Measurements from ENCODE around the gene IPPK. TPM values are rescaled to one million over a fixed set of nuclear protein-coding genes. Genes with fewer than 3 reads are reported as not detected.

The IPPK gene, protein sequence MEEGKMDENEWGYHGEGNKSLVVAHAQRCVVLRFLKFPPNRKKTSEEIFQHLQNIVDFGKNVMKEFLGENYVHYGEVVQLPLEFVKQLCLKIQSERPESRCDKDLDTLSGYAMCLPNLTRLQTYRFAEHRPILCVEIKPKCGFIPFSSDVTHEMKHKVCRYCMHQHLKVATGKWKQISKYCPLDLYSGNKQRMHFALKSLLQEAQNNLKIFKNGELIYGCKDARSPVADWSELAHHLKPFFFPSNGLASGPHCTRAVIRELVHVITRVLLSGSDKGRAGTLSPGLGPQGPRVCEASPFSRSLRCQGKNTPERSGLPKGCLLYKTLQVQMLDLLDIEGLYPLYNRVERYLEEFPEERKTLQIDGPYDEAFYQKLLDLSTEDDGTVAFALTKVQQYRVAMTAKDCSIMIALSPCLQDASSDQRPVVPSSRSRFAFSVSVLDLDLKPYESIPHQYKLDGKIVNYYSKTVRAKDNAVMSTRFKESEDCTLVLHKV
- total RNA-seq (7.0 and 7.8 TPM in 2 replicates), polyA plus RNA-seq (6.4 and 7.1 TPM in 2 replicates)

DNA sequence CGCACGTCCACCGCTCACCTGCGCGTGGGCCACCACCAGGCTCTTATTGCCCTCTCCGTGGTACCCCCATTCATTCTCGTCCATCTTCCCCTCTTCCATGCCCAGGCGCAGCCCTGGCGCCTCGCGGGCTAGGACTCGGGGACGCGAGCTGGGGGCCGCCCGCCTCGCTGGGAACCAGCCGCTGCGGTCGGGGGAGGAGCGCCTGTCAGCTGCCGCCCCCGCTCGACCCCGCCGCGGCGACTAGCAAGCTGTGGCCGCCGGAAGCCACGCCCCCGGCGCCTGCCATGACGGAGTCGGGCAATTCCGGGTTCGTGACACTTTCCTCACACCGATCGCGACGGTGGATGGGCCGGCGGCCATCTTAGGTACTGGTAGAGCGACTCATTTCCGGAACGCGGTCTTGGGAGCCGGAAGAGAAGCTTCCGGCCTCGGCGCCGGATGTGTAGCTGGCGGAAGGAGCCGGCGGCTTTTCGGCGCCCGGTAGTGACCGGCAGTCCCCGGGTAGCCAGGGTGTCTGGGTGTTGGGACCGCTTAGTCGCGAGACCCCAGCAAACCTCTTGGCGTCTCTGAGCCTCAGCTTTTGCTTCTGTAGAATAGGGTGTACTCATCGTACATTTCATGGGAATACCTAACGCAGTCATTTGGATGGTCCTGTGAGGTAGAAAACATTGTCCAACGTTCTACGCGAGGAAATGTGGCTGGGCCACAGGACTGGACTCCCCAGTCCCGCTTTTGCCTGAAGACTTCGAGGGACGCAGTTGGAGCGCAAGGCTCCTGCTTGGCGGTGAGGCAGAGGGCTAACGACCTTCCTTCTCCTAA lies at the start of gene IPPK:
IPPK (minus strand) TSS at position 242 of the 819 bp plus-strand sequence; CDS start at position 99, 143 bp downstream.
- TF ChIP-seq, protein P1, sequence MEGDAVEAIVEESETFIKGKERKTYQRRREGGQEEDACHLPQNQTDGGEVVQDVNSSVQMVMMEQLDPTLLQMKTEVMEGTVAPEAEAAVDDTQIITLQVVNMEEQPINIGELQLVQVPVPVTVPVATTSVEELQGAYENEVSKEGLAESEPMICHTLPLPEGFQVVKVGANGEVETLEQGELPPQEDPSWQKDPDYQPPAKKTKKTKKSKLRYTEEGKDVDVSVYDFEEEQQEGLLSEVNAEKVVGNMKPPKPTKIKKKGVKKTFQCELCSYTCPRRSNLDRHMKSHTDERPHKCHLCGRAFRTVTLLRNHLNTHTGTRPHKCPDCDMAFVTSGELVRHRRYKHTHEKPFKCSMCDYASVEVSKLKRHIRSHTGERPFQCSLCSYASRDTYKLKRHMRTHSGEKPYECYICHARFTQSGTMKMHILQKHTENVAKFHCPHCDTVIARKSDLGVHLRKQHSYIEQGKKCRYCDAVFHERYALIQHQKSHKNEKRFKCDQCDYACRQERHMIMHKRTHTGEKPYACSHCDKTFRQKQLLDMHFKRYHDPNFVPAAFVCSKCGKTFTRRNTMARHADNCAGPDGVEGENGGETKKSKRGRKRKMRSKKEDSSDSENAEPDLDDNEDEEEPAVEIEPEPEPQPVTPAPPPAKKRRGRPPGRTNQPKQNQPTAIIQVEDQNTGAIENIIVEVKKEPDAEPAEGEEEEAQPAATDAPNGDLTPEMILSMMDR (IDR thresholded peaks at IDR 0.05; ENCODE audit: low read depth, low read length) = no peak
- peaks cover 4% of the 10 kb centered on the region for H3K4me1 ChIP-seq (ENCODE audit: low read depth)

DNA sequence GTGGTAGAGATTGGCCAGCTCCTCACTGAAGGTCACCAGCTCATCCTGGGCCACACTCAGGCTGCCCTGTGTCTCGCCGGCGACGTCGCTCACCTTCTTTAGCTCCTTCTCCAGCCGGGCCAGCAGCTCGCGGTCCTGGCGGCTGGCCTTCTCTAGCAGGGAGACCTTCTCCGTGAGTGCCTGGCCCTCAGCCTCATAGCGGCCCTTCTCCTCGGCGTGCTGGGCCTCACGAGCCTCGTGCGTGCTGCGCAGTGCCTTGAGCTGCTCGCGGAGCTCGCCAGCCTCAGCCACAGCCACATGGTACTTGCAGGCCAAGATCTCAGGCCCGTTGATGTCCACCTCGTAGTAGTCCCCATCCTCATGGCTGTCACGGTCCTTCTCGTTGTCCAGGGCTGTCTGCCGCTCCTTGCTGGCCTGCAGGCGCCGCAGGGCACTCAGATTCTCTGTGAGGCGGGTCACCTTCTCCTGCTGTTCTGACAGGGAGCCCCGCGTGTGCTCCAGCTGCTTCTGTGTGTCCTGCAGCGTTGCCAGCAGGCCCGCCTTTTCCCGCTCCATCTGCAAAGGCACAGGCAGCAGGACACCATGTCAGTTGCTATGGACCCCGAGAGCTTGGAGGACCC lies 49.2 kb upstream of the IPPK start:
- Histone ChIP-seq H3K4me3 (no peak overlapping the region), H3K4me1 (ENCODE audit: low read depth) (no peaks in the 10 kb centered on the region), H3K27me3 (no peaks in the 10 kb centered on the region), H3K9me3 (ENCODE audit: low read depth) (no peaks in the 10 kb centered on the region), H3K36me3 (peaks cover 30% of the 10 kb centered on the region), H3K27ac (no peak overlapping the region)
- DNase-seq (ENCODE audit: low read depth in 1 of 2, low spot score in 1 of 2) = no peak
- TF ChIP-seq, protein P1 (IDR thresholded peaks at IDR 0.05; ENCODE audit: low read depth, low read length) = no peak

More for the DNA sequence above, at the start of gene IPPK:
- H3K4me3 ChIP-seq = peak within 1 kb of the TSS; percentile 91
- H3K36me3 ChIP-seq = no peaks in the 10 kb centered on the region
- DNase-seq (ENCODE audit: low read depth in 1 of 2, low spot score in 1 of 2) = peak; percentile 99
- H3K27ac ChIP-seq = peak within 1 kb of the TSS; percentile 83
- H3K27me3 ChIP-seq = no peaks in the 10 kb centered on the region
- no peaks in the 10 kb centered on the region for H3K9me3 ChIP-seq (ENCODE audit: low read depth)

DNA sequence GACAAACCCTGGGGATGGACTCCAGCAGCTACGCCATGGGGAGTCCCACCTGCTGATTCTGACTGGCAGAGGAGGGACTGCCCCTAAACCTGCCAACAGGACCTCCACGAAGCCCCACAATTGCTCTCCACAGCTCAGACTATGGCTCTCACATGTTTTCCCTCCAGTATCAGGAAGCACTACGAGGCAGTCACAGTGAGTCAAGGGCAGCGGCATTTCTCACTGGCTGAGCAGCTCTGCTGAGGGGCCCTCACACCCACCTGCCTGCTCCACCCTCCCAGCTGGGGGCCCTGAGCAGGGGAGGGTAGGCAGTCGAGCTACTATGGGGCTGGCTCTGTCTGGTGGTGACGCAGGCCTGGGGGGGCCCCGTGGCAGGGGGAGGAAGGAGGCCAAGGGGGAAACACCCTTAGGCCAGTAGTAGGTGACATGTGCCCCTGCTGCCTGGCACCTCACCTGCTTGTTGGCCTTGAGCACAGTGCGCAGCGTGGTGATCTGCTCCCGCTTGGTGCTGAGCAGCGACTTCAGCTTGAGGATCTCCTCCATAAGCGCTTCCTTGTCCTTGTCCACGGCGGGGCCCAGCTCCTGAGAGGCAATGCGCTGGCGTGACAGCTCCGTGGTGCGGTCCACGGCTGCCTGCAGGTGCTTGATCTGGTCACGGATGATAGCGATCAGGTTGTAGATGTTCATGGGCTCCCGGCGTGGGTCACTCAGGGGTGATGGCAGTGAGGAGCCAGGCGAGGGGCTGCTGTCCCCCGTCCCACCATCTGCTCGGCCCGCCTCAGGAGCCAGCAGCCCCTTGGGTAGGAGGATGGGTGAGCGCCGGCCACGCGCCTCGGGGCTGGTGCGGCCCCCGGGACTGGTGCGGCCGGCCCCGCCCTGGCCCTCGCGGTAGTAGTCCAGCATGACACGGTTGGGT lies 48.4 kb upstream of the IPPK start:
- TF ChIP-seq, protein P1 (IDR thresholded peaks at IDR 0.05; ENCODE audit: low read depth, low read length) = no peak
- Histone ChIP-seq H3K36me3 (peaks cover 37% of the 10 kb centered on the region), H3K4me1 (ENCODE audit: low read depth) (no peaks in the 10 kb centered on the region), H3K27me3 (no peaks in the 10 kb centered on the region), H3K27ac (no peak overlapping the region), H3K4me3 (no peak overlapping the region), H3K9me3 (ENCODE audit: low read depth) (no peaks in the 10 kb centered on the region)
- DNase-seq (ENCODE audit: low read depth in 1 of 2, low spot score in 1 of 2) = no peak

GRCh38 chr9:92717201-92718085 lies 47.5 kb upstream of the IPPK start:
- peaks cover 46% of the 10 kb centered on the region for H3K36me3 ChIP-seq
- no peaks in the 10 kb centered on the region for H3K9me3 ChIP-seq (ENCODE audit: low read depth)
- H3K27ac ChIP-seq = no peak overlapping the region
- DNase-seq (ENCODE audit: low read depth in 1 of 2, low spot score in 1 of 2) = no peak
- H3K4me3 ChIP-seq = no peak overlapping the region
- no peaks in the 10 kb centered on the region for H3K27me3 ChIP-seq
- TF ChIP-seq, protein P1 (IDR thresholded peaks at IDR 0.05; ENCODE audit: low read depth, low read length) = no peak
- no peaks in the 10 kb centered on the region for H3K4me1 ChIP-seq (ENCODE audit: low read depth)

All from cardiac muscle cell (in vitro differentiated cells and primary cell).